Sigmoid colon (tissue), 7 donors: Measurements from ENCODE around the gene GNAQ. TPM values are rescaled to one million over a fixed set of nuclear protein-coding genes. Genes with fewer than 3 reads are reported as not detected.

Experiments used
- DNase-seq: peaks from one replicate; pipeline ENCODE4 v3.0.0-alpha.2; 2019
- H3K27ac ChIP-seq, 4 donors: fragments of 200-600 bp; sonication (generic); one replicate each; pipeline ENCODE4 v1.5.1; 2016 to 2019; ENCODE audit warnings: mild to moderate bottlenecking in 1 of 4
- H3K27me3 ChIP-seq, 3 donors: fragments of 200-600 bp; sonication (generic); one replicate each; pipeline ENCODE4 v1.5.1; 2019; ENCODE audit warnings: mild to moderate bottlenecking in 1 of 3
- H3K36me3 ChIP-seq, 4 donors: fragments of 200-600 bp; sonication (generic); one replicate each; pipeline ENCODE4 v1.5.1; 2016 to 2019
- H3K4me1 ChIP-seq, 4 donors: fragments of 200-600 bp; sonication (generic); one replicate each; pipeline ENCODE4 v1.5.1; 2017 to 2019
- H3K4me3 ChIP-seq, 4 donors: fragments of 200-600 bp; sonication (generic); one replicate each; pipeline ENCODE4 v1.5.1; 2017 to 2019; ENCODE audit warnings: mild to moderate bottlenecking in 2 of 4, moderate library complexity in 1 of 4
- H3K9me3 ChIP-seq, 4 donors: fragments of 200-600 bp in 3 of 4; sonication (generic) in 3 of 4; one replicate each; pipeline versions ENCODE4 v1.5.1 to v1.6.1; 2013 to 2019
- CTCF ChIP-seq, 4 experiments: fragments of 450-650 bp in 3 of 4; fragments of 200-600 bp in 1 of 4; IDR thresholded peaks; one replicate each; pipeline ENCODE4 v1.5.1; 2016 to 2019; ENCODE audit warnings: antibody characterized with exemption in 4 of 4, mild to moderate bottlenecking in 3 of 4, moderate library complexity in 2 of 4
- EP300 ChIP-seq, 4 donors: sonication (generic); formaldehyde crosslinking; IDR thresholded peaks; one replicate each; pipeline ENCODE4 v1.6.1; 2017; ENCODE audit warnings: antibody characterized with exemption in 4 of 4
- POLR2A ChIP-seq, 2 donors: fragments of 450-650 bp; IDR thresholded peaks; one replicate each; pipeline ENCODE4 v1.6.1; 2016; ENCODE audit warnings: antibody characterized with exemption in 2 of 2, mild to moderate bottlenecking in 2 of 2, moderate library complexity in 2 of 2
- POLR2AphosphoS5 ChIP-seq, 4 donors: sonication (generic); formaldehyde crosslinking; IDR thresholded peaks; one replicate each; pipeline ENCODE4 v1.6.1; 2017; ENCODE audit warnings: antibody characterized with exemption in 4 of 4
- WGBS, 2 donors: extraction: QIAGEN DNeasy Blood & Tissue Kit; methylation state at CpG; one replicate each; pipeline ENCODE4 v1.1.7; 2013; 5-methylcytosine and 5-hydroxymethylcytosine counted together
- intact Hi-C: fragments of 100-400 bp; cut with DNase I; formaldehyde crosslinking; loops from one replicate; pipeline ENCODE4 v1.15.1; 2023
- polyA plus RNA-seq, 3 donors: library from polyadenylated mRNA; stranded (reverse); fragments of 200-250 nt; gene quantifications; one replicate each; pipeline ENCODE4 v1.2.3, GENCODE V29; 2013
- total RNA-seq, 4 donors: library from RNA; depleted of rRNA; stranded (reverse); fragments of >200 nt; gene quantifications; one replicate each; pipeline ENCODE4 v1.1.0, GENCODE V29; 2016
- donor health status: healthy with polysubstance abuse.
- donor health status: Bipolar disorder and iron deficiency.
- donor health status: healthy.

Gene GNAQ
- total and polyA plus RNA-seq, 7 donors: 21.6 to 79.2 (median 49.5) TPM

DNA sequence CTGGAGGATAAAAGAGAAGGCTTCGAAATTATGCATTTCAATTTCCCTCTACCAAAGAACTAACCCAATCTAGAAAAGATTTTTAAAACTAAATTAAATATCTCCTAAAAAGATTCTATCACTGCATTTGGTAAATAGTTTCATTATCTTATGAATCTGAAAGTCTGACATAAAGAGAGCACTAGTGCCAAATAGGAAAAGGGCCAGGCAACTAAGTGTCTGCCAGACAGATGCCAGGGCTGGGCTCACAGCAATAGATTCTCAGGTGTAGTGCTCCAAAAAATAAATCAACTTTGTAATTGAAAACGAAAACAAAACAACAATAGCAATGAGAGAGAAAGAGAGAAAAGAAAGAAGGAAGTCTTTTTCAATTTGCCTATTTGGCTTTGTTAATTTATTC lies 225.8 kb downstream of the GNAQ start:
- 76 to 81% methylated on average over 2 of the region's 2 CpGs for WGBS, 2 donors
- intact Hi-C loops: no loop called here
- Histone ChIP-seq H3K9me3 (no peaks in the 10 kb centered on the region), H3K27me3 (no peaks in the 10 kb centered on the region), H3K4me3 (no peak overlapping the region), H3K27ac (no peak overlapping the region), H3K36me3 (peaks cover 0 to 7% (median 0%) of the 10 kb centered on the region in 4 donors), H3K4me1 (peaks cover 0 to 31% (median 10%) of the 10 kb centered on the region in 4 donors)
- DNase-seq: no peak
- TF ChIP-seq CTCF (IDR thresholded peaks at IDR 0.05) (no peak), POLR2AphosphoS5 (IDR thresholded peaks at IDR 0.05) (no peak), EP300 (IDR thresholded peaks at IDR 0.05) (no peak), POLR2A (IDR thresholded peaks at IDR 0.05) (no peak)

- H3K4me1 ChIP-seq: peaks cover 0 to 31% (median 12%) of the 10 kb centered on the region in 4 donors
- no peaks in the 10 kb centered on the region for H3K27me3 ChIP-seq
- TF ChIP-seq POLR2A (IDR thresholded peaks at IDR 0.05) (no peak), EP300 (IDR thresholded peaks at IDR 0.05) (no peak), POLR2AphosphoS5 (IDR thresholded peaks at IDR 0.05) (no peak)
- H3K4me3 ChIP-seq: no peak overlapping the region
- no peaks in the 10 kb centered on the region for H3K36me3 ChIP-seq
- no peak for DNase-seq
- WGBS, 2 donors: 56 to 89% methylated on average over 1 of the region's 1 CpG
- intact Hi-C loops: no loop called here
- H3K27ac ChIP-seq: no peak overlapping the region
- no peaks in the 10 kb centered on the region for H3K9me3 ChIP-seq
Measured at GRCh38 chr9:77803423-77803822, 228.2 kb downstream of the GNAQ start.

DNA sequence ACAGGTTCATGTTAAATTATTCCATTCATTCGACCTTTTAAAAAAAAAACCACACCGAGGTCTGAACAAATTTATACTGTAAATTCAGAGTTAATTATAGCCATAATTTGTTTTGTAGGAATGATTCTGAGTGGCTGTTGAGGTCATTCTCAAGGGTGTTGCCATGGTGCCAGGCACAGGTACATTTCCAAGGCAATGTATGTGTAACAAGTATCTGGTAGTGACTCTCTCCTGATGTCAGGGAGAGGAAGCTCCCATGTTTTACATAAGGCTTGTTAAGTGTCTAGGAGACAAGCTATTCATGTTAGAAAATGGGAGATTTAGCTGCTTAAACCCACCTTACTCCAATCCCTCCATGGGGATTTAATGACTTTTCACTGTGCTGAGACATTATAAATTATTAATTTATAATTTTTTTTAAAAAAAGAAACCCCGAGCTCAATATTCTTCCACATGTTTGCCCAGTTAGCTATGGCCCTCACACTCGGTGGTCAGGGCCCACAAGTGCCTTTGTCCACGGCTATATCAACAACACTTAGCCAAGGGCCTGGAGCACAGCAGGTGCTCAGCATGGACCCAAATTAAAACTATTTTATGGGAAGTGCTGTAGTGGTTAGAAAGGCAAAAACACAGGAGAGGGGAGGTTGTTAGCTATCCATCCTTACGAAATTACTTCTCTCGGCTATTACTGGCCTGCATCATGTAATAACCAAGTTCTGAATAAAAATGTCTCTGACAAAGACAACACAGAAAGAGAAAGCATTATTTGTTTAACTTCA lies 228.9 kb downstream of the GNAQ start:
- no peak overlapping the region for H3K27ac ChIP-seq
- 70 to 87% methylated on average over 7 of the region's 7 CpGs for WGBS, 2 donors
- H3K4me3 ChIP-seq: no peak overlapping the region
- H3K27me3 ChIP-seq: no peaks in the 10 kb centered on the region
- peaks cover 0 to under 1% (median 0%) of the 10 kb centered on the region in 4 donors for H3K36me3 ChIP-seq
- H3K9me3 ChIP-seq: no peaks in the 10 kb centered on the region
- peaks cover 0 to 29% (median 14%) of the 10 kb centered on the region in 4 donors for H3K4me1 ChIP-seq
- intact Hi-C loops: no loop called here
- no peak for TF ChIP-seq POLR2AphosphoS5 (IDR thresholded peaks at IDR 0.05)
- DNase-seq: no peak

DNA sequence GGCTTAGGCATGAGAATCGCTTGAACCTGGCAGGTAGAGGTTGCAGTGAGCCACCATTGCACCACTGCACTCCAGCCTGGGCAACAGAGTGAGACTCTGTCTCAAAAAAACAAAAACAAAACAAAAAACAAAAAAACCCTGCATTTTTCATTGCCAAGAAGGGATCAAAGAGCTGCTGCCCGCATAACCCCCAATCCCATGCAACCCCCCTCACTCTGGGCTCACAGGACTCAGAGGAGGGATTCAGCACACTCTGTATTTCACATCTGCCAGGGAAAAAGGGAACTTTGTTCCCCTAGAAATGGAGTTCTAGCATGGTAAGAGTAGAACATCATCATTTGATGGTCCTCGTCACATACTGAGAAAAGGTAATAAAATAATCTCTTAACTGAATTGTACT lies 229.5 kb downstream of the GNAQ start:
- no peak overlapping the region for H3K27ac ChIP-seq
- intact Hi-C loops: no loop called here
- peaks cover 0 to 7% (median 1%) of the 10 kb centered on the region in 4 donors for H3K36me3 ChIP-seq
- H3K9me3 ChIP-seq: no peaks in the 10 kb centered on the region
- peaks cover 0 to 27% (median 11%) of the 10 kb centered on the region in 4 donors for H3K4me1 ChIP-seq
- WGBS, 2 donors: 95 to 97% methylated on average over 3 of the region's 3 CpGs
- no peak for TF ChIP-seq POLR2AphosphoS5 (IDR thresholded peaks at IDR 0.05)
- TF ChIP-seq EP300 (IDR thresholded peaks at IDR 0.05): no peak
- TF ChIP-seq POLR2A (IDR thresholded peaks at IDR 0.05): no peak
- TF ChIP-seq CTCF (IDR thresholded peaks at IDR 0.05): no peak
- no peak overlapping the region for H3K4me3 ChIP-seq
- H3K27me3 ChIP-seq: no peaks in the 10 kb centered on the region
- DNase-seq: no peak

GRCh38 chr9:77800924-77801551 lies 230.6 kb downstream of the GNAQ start:
- H3K27me3 ChIP-seq: no peaks in the 10 kb centered on the region
- peaks cover 0 to 10% (median 4%) of the 10 kb centered on the region in 4 donors for H3K36me3 ChIP-seq
- DNase-seq: no peak
- H3K27ac ChIP-seq: no peak overlapping the region
- H3K4me3 ChIP-seq: no peak overlapping the region
- TF ChIP-seq EP300 (IDR thresholded peaks at IDR 0.05) (no peak), CTCF (IDR thresholded peaks at IDR 0.05) (no peak), POLR2A (IDR thresholded peaks at IDR 0.05) (no peak), POLR2AphosphoS5 (IDR thresholded peaks at IDR 0.05) (no peak)
- intact Hi-C loops: no loop called here
- 94 to 95% methylated on average over 3 of the region's 3 CpGs for WGBS, 2 donors
- H3K4me1 ChIP-seq: peaks cover 0 to 19% (median 9%) of the 10 kb centered on the region in 4 donors
- H3K9me3 ChIP-seq: no peaks in the 10 kb centered on the region
